ENCODE results near the gene HNRNPLL. TPM values are rescaled to one million over a fixed set of nuclear protein-coding genes. Genes with fewer than 3 reads are reported as not detected.

The HNRNPLL gene
- total and polyA plus RNA-seq, 2 of the 8 experiments (the other 6 are each of a cell fraction or from before 2014, with no cell fraction given): 18.6 to 69.3 TPM

- peaks cover 0 to 9% (median 3%) of the 10 kb centered on the region in 4 experiments; a peak in 3 of 7 replicates for H3K4me1 ChIP-seq (replicated peaks in 1 of 4; ENCODE audit: control insufficient read depth in 3 of 4, insufficient read depth in 4 of 4, low read length in 3 of 4)
- H2BK12ac ChIP-seq (ENCODE audit: low read depth, low read length): no peak overlapping the region
- H2BK5ac ChIP-seq (ENCODE audit: low read depth, low read length): no peak overlapping the region
- DNase-seq (ENCODE audit: low read depth in 1 of 2, low spot score in 2 of 2): no peak
- no peak overlapping the region for H4K5ac ChIP-seq (ENCODE audit: insufficient read length, low read depth, low read length)
- H2BK120ac ChIP-seq (replicated peaks; ENCODE audit: low read depth, low read length): no peak overlapping the region
- H3K56ac ChIP-seq (replicated peaks; ENCODE audit: insufficient read length, low read depth, low read length): no peak overlapping the region
- peaks cover 4% of the 10 kb centered on the region; the same call in 1 of the 2 replicates for H3K23me2 ChIP-seq (ENCODE audit: low read depth, low read length)
- H3K27me3 ChIP-seq (replicated peaks in 1 of 4; ENCODE audit: control insufficient read depth in 3 of 4, extremely low read depth in 1 of 4, insufficient read depth in 3 of 4, low read length in 3 of 4): no peaks in the 10 kb centered on the region
- H4K8ac ChIP-seq (ENCODE audit: extremely low read depth, insufficient read depth, low read length): no peak overlapping the region
- H3K4me2 ChIP-seq (ENCODE audit: insufficient read depth in 1 of 2, low read depth in 2 of 2, low read length in 2 of 2): peak overlapping the region; percentile 77 to 81
- no peak overlapping the region for H3K27ac ChIP-seq (ENCODE audit: low read depth, low read length)
- H3K9me3 ChIP-seq (ENCODE audit: insufficient read depth in 2 of 2, low read depth in 1 of 2, low read length in 1 of 2): no peaks in the 10 kb centered on the region
- H3K79me1 ChIP-seq (ENCODE audit: low read depth, low read length): no peaks in the 10 kb centered on the region
- ChIA-PET POLR2A (ENCODE audit: partially characterized antibody) (interaction anchor here (0.8 to 21.1 kb wide), 3 partner anchors 17 to 143 kb away, joined by 3 to 334 read pairs (median 3); partner anchors contain the start of gene SRSF7), CTCF (ENCODE audit: partially characterized antibody) (interaction anchor here (1.5 to 14.3 kb wide), 2 partner anchors 18 to 67 kb away, joined by 3 to 119 read pairs; no protein-coding TSS in a partner anchor)
- H2BK20ac ChIP-seq (ENCODE audit: low read length): no peak overlapping the region
- H2AFZ ChIP-seq (ENCODE audit: low read length): no peak overlapping the region
- peaks cover 6 to 20% of the 10 kb centered on the region in 2 experiments for H4K20me1 ChIP-seq (replicated peaks in 1 of 2; ENCODE audit: control insufficient read depth in 1 of 2, insufficient read depth in 2 of 2, low read length in 2 of 2)
- no peak overlapping the region for H3K14ac ChIP-seq (ENCODE audit: insufficient read length)
- H2AK5ac ChIP-seq (ENCODE audit: low read depth, low read length): no peak overlapping the region
- no peak overlapping the region for H3K9ac ChIP-seq (replicated peaks in 1 of 4; ENCODE audit: extremely low read depth in 1 of 4, low read depth in 3 of 4, low read length in 3 of 4)
- H3K4me3 ChIP-seq (ENCODE audit: extremely low read depth in 1 of 4, insufficient read depth in 2 of 4, low read depth in 3 of 4, low read length in 4 of 4): peak overlapping the region in 2 of 4 experiments; percentile 80 to 94; a peak in 4 of 8 replicates
- H3K18ac ChIP-seq (ENCODE audit: extremely low read depth, low read length): no peak overlapping the region
- no peak overlapping the region for H2BK15ac ChIP-seq (ENCODE audit: low read length)
- H4K91ac ChIP-seq (replicated peaks; ENCODE audit: insufficient read length, low read length): no peak overlapping the region
- WGBS, 2 experiments (ENCODE audit: extremely low coverage in 1 of 2, insufficient coverage in 1 of 2, insufficient read length in 1 of 2, insufficient replicate concordance in 2 of 2, low coverage in 1 of 2, low lambda C conversion rate in 2 of 2, missing lambda C conversion rate in 1 of 2): 73% methylated on average over 4 of the region's 4 CpGs; no CpG with 5 or more reads in 1 of the 2 experiments
- no peak overlapping the region for H3K4ac ChIP-seq (replicated peaks; ENCODE audit: insufficient read length, low read depth, low read length)
- H3K23ac ChIP-seq (ENCODE audit: insufficient read length): no peak overlapping the region
- no peak for FAIRE-seq
- peaks cover 22 to 71% of the 10 kb centered on the region in 2 experiments for H3K79me2 ChIP-seq (ENCODE audit: control insufficient read depth in 1 of 2, insufficient read depth in 2 of 2, low read length in 2 of 2)
- no peaks in the 10 kb centered on the region for H3K36me3 ChIP-seq (ENCODE audit: control insufficient read depth in 2 of 4, insufficient read depth in 4 of 4, low read length in 3 of 4)
- TF ChIP-seq CREB1 (IDR thresholded peaks at IDR 0.05): no peak
These were observed 3.0 kb downstream of the HNRNPLL start for GRCh38 chr2:38599706-38600105.

Measured in H1 (cell line).